GM12801 (cell line): ENCODE measurements around the gene NISCH.

Source experiments
- TF ChIP-seq, protein P1 (sequence below): IDR thresholded peaks from one replicate; pipeline ENCODE4 v1.5.1; 2011; ENCODE audit warnings: control low read depth; ENCODE audit not compliant: insufficient read length; ENCODE audit errors: extremely low read depth

Gene NISCH

GRCh38 chr3:52481819-52482521 lies 26.6 kb downstream of the NISCH start:
- TF ChIP-seq, protein P1, sequence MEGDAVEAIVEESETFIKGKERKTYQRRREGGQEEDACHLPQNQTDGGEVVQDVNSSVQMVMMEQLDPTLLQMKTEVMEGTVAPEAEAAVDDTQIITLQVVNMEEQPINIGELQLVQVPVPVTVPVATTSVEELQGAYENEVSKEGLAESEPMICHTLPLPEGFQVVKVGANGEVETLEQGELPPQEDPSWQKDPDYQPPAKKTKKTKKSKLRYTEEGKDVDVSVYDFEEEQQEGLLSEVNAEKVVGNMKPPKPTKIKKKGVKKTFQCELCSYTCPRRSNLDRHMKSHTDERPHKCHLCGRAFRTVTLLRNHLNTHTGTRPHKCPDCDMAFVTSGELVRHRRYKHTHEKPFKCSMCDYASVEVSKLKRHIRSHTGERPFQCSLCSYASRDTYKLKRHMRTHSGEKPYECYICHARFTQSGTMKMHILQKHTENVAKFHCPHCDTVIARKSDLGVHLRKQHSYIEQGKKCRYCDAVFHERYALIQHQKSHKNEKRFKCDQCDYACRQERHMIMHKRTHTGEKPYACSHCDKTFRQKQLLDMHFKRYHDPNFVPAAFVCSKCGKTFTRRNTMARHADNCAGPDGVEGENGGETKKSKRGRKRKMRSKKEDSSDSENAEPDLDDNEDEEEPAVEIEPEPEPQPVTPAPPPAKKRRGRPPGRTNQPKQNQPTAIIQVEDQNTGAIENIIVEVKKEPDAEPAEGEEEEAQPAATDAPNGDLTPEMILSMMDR: no peak

- TF ChIP-seq, protein P1: no peak
These were observed 27.7 kb downstream of the NISCH start for GRCh38 chr3:52483081-52483480.

- TF ChIP-seq, protein P1: no peak
These were observed 28.4 kb downstream of the NISCH start for GRCh38 chr3:52483577-52484381.

GRCh38 chr3:52484680-52485461 lies 29.5 kb downstream of the NISCH start:
- TF ChIP-seq, protein P1: no peak

GRCh38 chr3:52487050-52487787 lies 31.8 kb downstream of the NISCH start:
- TF ChIP-seq, protein P1: no peak

- TF ChIP-seq, protein P1: no peak
These were observed 32.6 kb downstream of the NISCH start for GRCh38 chr3:52487788-52488691.
